Sigmoid colon (tissue), 7 donors: ENCODE measurements around the gene MTTP. TPM values are rescaled to one million over a fixed set of nuclear protein-coding genes. Genes with fewer than 3 reads are reported as not detected.

Experiments
- DNase-seq: peaks from one replicate; pipeline ENCODE4 v3.0.0-alpha.2; 2019
- H3K27ac ChIP-seq, 4 donors: fragments of 200-600 bp; sonication (generic); one replicate each; pipeline ENCODE4 v1.5.1; 2016 to 2019; ENCODE audit warnings: mild to moderate bottlenecking in 1 of 4
- H3K27me3 ChIP-seq, 3 donors: fragments of 200-600 bp; sonication (generic); one replicate each; pipeline ENCODE4 v1.5.1; 2019; ENCODE audit warnings: mild to moderate bottlenecking in 1 of 3
- H3K36me3 ChIP-seq, 4 donors: fragments of 200-600 bp; sonication (generic); one replicate each; pipeline ENCODE4 v1.5.1; 2016 to 2019
- H3K4me1 ChIP-seq, 4 donors: fragments of 200-600 bp; sonication (generic); one replicate each; pipeline ENCODE4 v1.5.1; 2017 to 2019
- H3K4me3 ChIP-seq, 4 donors: fragments of 200-600 bp; sonication (generic); one replicate each; pipeline ENCODE4 v1.5.1; 2017 to 2019; ENCODE audit warnings: mild to moderate bottlenecking in 2 of 4, moderate library complexity in 1 of 4
- H3K9me3 ChIP-seq, 4 donors: fragments of 200-600 bp in 3 of 4; sonication (generic) in 3 of 4; one replicate each; pipeline versions ENCODE4 v1.5.1 to v1.6.1; 2013 to 2019
- CTCF ChIP-seq, 4 experiments: fragments of 450-650 bp in 3 of 4; fragments of 200-600 bp in 1 of 4; IDR thresholded peaks; one replicate each; pipeline ENCODE4 v1.5.1; 2016 to 2019; ENCODE audit warnings: antibody characterized with exemption in 4 of 4, mild to moderate bottlenecking in 3 of 4, moderate library complexity in 2 of 4
- EP300 ChIP-seq, 4 donors: sonication (generic); formaldehyde crosslinking; IDR thresholded peaks; one replicate each; pipeline ENCODE4 v1.6.1; 2017; ENCODE audit warnings: antibody characterized with exemption in 4 of 4
- POLR2A ChIP-seq, 2 donors: fragments of 450-650 bp; IDR thresholded peaks; one replicate each; pipeline ENCODE4 v1.6.1; 2016; ENCODE audit warnings: antibody characterized with exemption in 2 of 2, mild to moderate bottlenecking in 2 of 2, moderate library complexity in 2 of 2
- POLR2AphosphoS5 ChIP-seq, 4 donors: sonication (generic); formaldehyde crosslinking; IDR thresholded peaks; one replicate each; pipeline ENCODE4 v1.6.1; 2017; ENCODE audit warnings: antibody characterized with exemption in 4 of 4
- WGBS, 2 donors: extraction: QIAGEN DNeasy Blood & Tissue Kit; methylation state at CpG; one replicate each; pipeline ENCODE4 v1.1.7; 2013; 5-methylcytosine and 5-hydroxymethylcytosine counted together
- intact Hi-C: fragments of 100-400 bp; cut with DNase I; formaldehyde crosslinking; loops from one replicate; pipeline ENCODE4 v1.15.1; 2023
- polyA plus RNA-seq, 3 donors: library from polyadenylated mRNA; stranded (reverse); fragments of 200-250 nt; gene quantifications; one replicate each; pipeline ENCODE4 v1.2.3, GENCODE V29; 2013
- total RNA-seq, 4 donors: library from RNA; depleted of rRNA; stranded (reverse); fragments of >200 nt; gene quantifications; one replicate each; pipeline ENCODE4 v1.1.0, GENCODE V29; 2016
- donor health status: healthy with polysubstance abuse.
- donor health status: Bipolar disorder and iron deficiency.
- donor health status: healthy.

Gene MTTP
- total and polyA plus RNA-seq, 7 donors = 0.13 to 12.8 (median 5.1) TPM; not detected in 2

GRCh38 chr4:99630857-99631360 lies 56.3 kb downstream of the MTTP start:
- no peak for DNase-seq
- TF ChIP-seq CTCF (IDR thresholded peaks at IDR 0.05) = no peak
- TF ChIP-seq POLR2A (IDR thresholded peaks at IDR 0.05) = no peak
- no peak for TF ChIP-seq EP300 (IDR thresholded peaks at IDR 0.05)
- TF ChIP-seq POLR2AphosphoS5 (IDR thresholded peaks at IDR 0.05) = no peak
- no peak overlapping the region for H3K27ac ChIP-seq
- WGBS, 2 donors = 65 to 70% methylated on average over 1 of the region's 1 CpG
- H3K4me3 ChIP-seq = no peak overlapping the region
- H3K9me3 ChIP-seq = no peaks in the 10 kb centered on the region
- no peaks in the 10 kb centered on the region for H3K27me3 ChIP-seq
- H3K4me1 ChIP-seq = peaks cover 0 to 11% (median 0%) of the 10 kb centered on the region in 4 donors
- intact Hi-C loops = no loop called here
- no peaks in the 10 kb centered on the region for H3K36me3 ChIP-seq

DNA sequence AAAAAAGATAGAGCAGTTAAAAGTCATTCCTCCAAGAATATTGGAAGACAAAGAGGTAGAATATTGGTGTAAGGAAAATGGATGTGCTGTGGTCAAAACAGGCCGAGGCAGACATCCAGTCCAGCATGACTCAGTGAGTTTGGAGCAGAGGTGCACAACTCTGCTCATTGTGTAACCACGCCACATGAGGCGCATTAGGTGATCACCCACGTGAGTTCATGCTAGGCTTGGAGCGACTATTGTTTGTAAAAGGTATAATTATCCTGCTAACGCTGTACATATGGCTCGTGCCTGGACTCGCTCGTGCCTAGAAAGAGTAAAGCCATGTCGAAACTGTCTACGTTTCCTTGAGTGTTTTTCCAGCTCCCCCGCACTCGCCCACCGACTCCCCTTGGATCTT lies 59.1 kb downstream of the MTTP start:
- Histone ChIP-seq H3K4me3 (no peak overlapping the region), H3K27me3 (no peaks in the 10 kb centered on the region), H3K36me3 (no peaks in the 10 kb centered on the region), H3K9me3 (no peaks in the 10 kb centered on the region), H3K4me1 (peaks cover 0 to 11% (median 0%) of the 10 kb centered on the region in 4 donors), H3K27ac (no peak overlapping the region)
- 90 to 92% methylated on average over 14 of the region's 14 CpGs for WGBS, 2 donors
- TF ChIP-seq POLR2AphosphoS5 (IDR thresholded peaks at IDR 0.05) = no peak
- TF ChIP-seq CTCF (IDR thresholded peaks at IDR 0.05) = no peak
- no peak for TF ChIP-seq EP300 (IDR thresholded peaks at IDR 0.05)
- no peak for TF ChIP-seq POLR2A (IDR thresholded peaks at IDR 0.05)
- no peak for DNase-seq
- intact Hi-C loops = no loop called here

DNA sequence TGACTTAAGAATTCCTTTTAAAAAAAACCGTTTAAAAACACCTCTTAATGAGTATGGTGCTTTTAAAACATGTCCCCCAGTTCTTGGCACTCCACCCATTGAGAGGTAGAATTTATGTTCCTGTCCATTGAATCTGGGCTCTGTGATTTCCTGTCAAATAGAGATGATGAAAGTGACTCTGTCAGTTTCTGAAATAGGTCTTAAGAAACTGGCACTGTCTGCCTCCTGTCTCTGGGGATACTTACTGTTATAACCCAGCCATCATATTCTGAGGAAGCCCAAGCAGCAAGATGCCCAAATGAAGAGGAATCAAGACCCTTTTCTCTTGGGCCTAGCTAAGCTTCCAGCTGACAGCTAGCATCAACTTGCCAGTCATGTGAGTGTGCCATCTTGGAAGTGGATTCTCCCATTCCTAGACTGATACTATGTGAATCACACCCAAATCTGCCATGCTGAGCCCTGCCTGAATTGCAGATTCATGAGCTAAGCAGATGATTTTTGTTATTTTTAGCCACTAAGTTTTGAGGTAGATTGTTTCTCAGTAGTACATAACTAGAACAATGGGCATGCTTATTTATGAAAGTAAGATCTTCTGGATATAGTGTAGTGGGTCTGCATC lies 60.2 kb downstream of the MTTP start:
- no peaks in the 10 kb centered on the region for H3K36me3 ChIP-seq
- peaks cover 0 to 11% (median 0%) of the 10 kb centered on the region in 4 donors for H3K4me1 ChIP-seq
- TF ChIP-seq CTCF (IDR thresholded peaks at IDR 0.05) (no peak), POLR2A (IDR thresholded peaks at IDR 0.05) (no peak), POLR2AphosphoS5 (IDR thresholded peaks at IDR 0.05) (no peak), EP300 (IDR thresholded peaks at IDR 0.05) (no peak)
- intact Hi-C loops = no loop called here
- H3K9me3 ChIP-seq = no peaks in the 10 kb centered on the region
- DNase-seq = no peak
- H3K27me3 ChIP-seq = no peaks in the 10 kb centered on the region
- no peak overlapping the region for H3K27ac ChIP-seq
- WGBS, 2 donors = 59 to 78% methylated on average over 1 of the region's 1 CpG
- no peak overlapping the region for H3K4me3 ChIP-seq

DNA sequence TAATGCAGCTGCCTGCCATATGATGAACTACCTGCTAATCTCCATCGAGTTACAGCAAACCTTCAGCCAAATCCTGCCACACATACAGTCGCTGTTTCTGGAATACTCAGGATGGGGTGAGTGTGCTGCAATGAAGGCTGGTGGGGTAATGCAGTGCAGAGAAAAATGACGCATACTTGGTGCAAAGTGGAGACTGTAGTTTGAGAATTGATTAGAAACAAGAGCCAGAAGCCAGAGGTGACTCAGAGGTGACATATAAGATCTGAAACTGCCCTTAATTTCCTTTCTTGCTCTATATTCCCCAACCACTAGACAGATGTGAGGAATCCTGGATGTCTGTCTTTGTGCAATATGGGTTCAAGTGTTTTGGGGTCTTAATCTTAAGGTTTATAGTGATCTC lies 61.0 kb downstream of the MTTP start:
- Histone ChIP-seq H3K27me3 (no peaks in the 10 kb centered on the region), H3K9me3 (no peaks in the 10 kb centered on the region), H3K36me3 (no peaks in the 10 kb centered on the region), H3K27ac (no peak overlapping the region), H3K4me1 (peaks cover 0 to 11% (median 0%) of the 10 kb centered on the region in 4 donors), H3K4me3 (no peak overlapping the region)
- no peak for TF ChIP-seq EP300 (IDR thresholded peaks at IDR 0.05)
- TF ChIP-seq POLR2A (IDR thresholded peaks at IDR 0.05) = no peak
- no peak for TF ChIP-seq CTCF (IDR thresholded peaks at IDR 0.05)
- TF ChIP-seq POLR2AphosphoS5 (IDR thresholded peaks at IDR 0.05) = no peak
- 86 to 90% methylated on average over 3 of the region's 3 CpGs for WGBS, 2 donors
- DNase-seq = no peak
- intact Hi-C loops = no loop called here
